ENCODE data around the gene GALNT6. TPM values are rescaled to one million over a fixed set of nuclear protein-coding genes. Genes with fewer than 3 reads are reported as not detected.

Gene GALNT6
- polyA plus RNA-seq, 1 donor from 2014 or later: 4.6 TPM

DNA sequence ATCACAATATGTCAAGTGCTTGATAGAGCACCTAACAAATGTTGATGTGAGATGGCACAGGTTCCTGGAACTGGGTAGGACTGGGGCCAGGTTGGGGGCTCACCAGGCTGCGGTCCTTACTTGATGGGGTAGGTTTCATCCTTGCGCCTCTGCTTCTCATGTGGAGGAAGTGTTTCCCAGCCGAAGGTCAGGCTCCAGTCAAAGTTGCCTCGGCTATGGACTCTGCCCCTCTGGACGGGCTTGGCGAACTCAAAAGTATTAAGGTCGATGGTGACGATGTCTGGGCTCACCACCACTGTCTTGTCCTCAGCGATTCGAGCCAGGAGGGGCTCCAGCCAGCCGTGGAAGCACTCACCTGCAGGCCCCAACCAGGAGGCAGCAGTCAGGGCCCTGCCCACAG lies 27.2 kb downstream of the GALNT6 start:
- peaks cover 13% of the 10 kb centered on the region for H3K27me3 Mint-ChIP-seq
- H3K27ac Mint-ChIP-seq: no peak overlapping the region
- H3K36me3 Mint-ChIP-seq: peaks cover 3% of the 10 kb centered on the region
- no peaks in the 10 kb centered on the region for H3K9me3 Mint-ChIP-seq
- peaks cover 5 to 12% (median 12%) of the 10 kb centered on the region in 3 donors for H3K4me1 Mint-ChIP-seq
- H3K4me3 Mint-ChIP-seq: no peak overlapping the region

DNA sequence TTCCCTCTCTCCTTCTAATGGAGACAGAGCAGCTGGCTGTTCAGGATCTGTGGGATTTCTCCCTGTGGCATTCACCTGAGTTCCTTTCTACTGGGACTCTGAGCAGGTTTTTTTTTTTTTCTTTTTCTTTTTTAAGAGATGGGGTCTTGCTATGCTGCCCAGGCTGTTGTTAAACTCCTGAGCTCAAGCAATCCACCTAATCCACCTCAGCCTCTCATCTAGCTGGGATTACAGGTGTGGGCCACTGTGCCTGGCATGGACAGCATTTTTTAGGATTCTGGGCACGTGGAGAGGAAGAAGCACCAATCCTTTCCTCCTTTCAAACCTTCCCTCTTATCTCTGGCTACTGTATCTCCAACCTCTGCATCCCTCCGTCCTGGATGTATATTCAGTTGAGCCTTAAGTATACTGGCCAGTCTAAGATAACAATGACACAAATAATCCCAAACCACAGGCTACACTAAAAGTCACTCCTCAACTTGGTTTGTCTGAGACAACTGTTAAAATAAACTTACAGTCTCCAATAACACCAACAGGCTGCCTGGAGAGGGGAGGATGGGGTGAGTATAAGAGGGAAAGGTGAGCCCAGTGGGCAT lies 28.4 kb downstream of the GALNT6 start:
- H3K27ac Mint-ChIP-seq: no peak overlapping the region
- H3K4me3 Mint-ChIP-seq: no peak overlapping the region
- peaks cover 10% of the 10 kb centered on the region for H3K27me3 Mint-ChIP-seq
- H3K9me3 Mint-ChIP-seq: no peaks in the 10 kb centered on the region
- peaks cover 7 to 9% (median 8%) of the 10 kb centered on the region in 3 donors for H3K4me1 Mint-ChIP-seq
- peaks cover 3% of the 10 kb centered on the region for H3K36me3 Mint-ChIP-seq

DNA sequence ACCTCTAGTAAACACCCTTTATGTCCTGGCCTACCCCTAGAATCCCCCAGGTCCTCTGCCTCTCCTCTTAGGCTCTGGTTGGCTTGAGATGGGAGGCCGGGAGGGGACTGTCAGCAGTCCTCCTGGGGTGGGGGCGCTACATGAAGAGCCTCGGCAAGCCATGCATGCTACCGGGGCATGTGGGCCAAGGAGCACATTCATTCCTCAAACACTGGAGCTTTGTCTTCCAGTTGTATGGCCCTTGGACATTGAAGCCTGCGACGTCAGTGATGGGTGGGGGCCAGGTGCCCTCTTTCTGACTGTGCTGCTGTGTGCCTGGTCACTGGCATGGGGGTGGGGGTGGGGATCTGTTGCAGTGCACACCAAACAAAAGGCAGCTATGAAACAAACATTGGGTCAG lies 28.9 kb downstream of the GALNT6 start:
- Mint-ChIP-seq H3K4me1 (peaks cover 6 to 13% (median 7%) of the 10 kb centered on the region in 3 donors), H3K27ac (no peak overlapping the region), H3K27me3 (peaks cover 12% of the 10 kb centered on the region), H3K36me3 (peaks cover 3% of the 10 kb centered on the region), H3K9me3 (no peaks in the 10 kb centered on the region), H3K4me3 (no peak overlapping the region)

DNA sequence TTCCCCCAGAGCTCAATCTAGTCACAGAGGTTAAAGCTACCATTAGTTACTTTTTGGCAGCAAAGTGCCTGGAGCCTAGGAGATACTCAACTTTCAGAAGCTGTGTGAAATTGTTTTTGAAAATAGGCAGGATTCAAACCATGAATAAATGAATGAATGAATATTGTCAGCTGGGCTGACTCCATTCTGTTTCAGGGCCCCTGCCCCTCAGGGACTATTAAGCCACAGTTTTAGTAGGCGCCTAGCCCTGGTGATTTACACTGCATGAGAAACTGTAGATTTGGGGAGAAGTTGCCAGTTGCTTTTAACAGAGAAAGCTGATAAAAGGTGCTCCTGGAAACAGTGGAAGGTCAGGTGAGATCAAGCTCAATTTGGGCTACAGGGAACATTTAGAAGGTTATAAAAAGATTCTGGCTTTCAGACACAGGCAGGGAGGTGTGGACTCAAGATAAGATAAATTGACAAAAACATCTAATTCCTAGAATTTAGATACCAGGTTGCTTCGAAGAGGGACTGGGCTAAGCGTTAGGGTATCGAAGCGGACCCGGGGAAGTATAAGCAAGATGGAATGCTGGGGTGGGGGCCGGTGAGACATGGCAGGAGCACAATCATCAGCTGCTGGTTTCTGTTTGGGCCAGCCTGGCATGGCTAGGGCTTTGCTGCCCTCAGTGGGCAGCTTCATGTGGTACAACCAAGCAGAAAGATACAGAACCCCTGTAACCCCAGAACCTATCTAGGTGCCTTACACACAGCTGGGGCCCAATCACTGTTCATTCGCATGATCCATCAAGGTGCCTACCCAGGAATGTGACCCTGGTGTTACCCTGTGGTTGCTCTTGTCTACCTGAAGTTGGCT lies 29.8 kb downstream of the GALNT6 start:
- Mint-ChIP-seq H3K9me3 (no peaks in the 10 kb centered on the region), H3K27me3 (peaks cover 9% of the 10 kb centered on the region), H3K27ac (peak overlapping the region in 1 of 3 donors; percentile 4), H3K4me1 (peaks cover 10 to 18% (median 12%) of the 10 kb centered on the region in 3 donors), H3K4me3 (no peak overlapping the region), H3K36me3 (peaks cover 3% of the 10 kb centered on the region)

DNA sequence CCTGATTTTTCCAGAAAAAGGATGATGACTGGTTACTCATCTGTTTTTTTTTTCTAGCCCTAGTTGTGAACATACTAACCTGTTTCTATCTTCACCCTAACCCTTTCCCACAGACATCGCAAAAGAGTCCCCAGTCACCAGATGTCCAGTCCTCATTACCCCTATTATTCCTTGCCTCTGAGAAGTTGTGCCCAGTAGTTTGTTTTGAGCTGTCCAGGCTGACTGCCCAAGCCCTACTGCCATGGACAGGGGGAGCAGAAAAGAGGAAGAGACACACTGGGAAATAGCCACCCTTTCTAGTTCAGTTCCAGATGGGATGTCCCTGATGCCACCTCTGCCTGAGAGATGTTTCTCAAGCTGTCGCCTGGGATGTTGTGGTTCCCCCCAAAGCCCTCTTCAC lies 30.9 kb downstream of the GALNT6 start:
- peaks cover 10 to 18% (median 12%) of the 10 kb centered on the region in 3 donors for H3K4me1 Mint-ChIP-seq
- peaks cover 9% of the 10 kb centered on the region for H3K27me3 Mint-ChIP-seq
- H3K27ac Mint-ChIP-seq: no peak overlapping the region
- peaks cover 3% of the 10 kb centered on the region for H3K36me3 Mint-ChIP-seq
- H3K9me3 Mint-ChIP-seq: no peaks in the 10 kb centered on the region
- H3K4me3 Mint-ChIP-seq: no peak overlapping the region

DNA sequence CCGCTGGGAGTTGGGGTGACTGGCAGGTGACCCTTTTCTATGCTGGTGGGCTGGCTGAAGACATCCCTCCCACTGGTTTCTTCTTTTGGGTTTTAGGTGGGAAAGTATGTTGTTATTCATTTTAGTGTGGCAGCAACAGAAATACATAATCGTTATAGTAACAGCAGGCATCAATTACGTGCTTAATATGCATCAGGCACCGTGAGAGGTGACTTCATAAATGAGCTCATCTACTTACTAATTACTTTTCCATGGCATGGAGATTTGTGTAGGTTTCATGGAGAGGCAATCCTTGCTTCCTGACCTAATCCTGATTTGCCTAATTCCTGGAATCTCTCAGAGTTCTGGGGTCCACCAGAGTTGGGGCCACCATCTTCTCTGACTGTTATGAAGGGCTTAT lies 31.4 kb downstream of the GALNT6 start:
- no peak overlapping the region for H3K4me3 Mint-ChIP-seq

DNA sequence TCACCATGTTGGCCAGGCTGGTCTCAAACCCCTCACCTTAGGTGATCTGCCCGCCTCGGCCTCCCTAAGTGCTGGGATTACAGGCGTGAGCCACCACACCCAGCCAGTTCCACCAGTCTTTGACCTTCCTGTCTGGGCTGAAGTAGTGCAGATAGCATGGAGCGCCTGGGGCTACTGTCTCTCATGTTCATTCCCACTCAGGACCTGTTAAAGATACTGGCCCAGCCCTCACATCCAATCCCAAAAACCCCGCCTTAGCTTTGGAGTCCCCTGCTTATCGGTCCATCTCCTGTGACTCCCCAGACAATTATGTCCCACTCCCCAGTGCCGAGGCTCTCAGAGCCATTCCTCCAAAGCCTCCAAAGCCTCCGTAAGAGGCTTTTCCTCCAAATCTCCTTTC lies 32.7 kb downstream of the GALNT6 start:
- Mint-ChIP-seq H3K4me1 (peaks cover 10 to 18% (median 12%) of the 10 kb centered on the region in 3 donors), H3K4me3 (no peak overlapping the region), H3K27ac (peak overlapping the region in 2 of 3 donors; percentile 49 to 59), H3K36me3 (peaks cover 6% of the 10 kb centered on the region), H3K9me3 (no peaks in the 10 kb centered on the region), H3K27me3 (peaks cover 5% of the 10 kb centered on the region)

More for the DNA sequence above, 31.4 kb downstream of the GALNT6 start:
- Mint-ChIP-seq H3K27ac (no peak overlapping the region), H3K36me3 (peaks cover 6% of the 10 kb centered on the region), H3K4me1 (peaks cover 10 to 18% (median 12%) of the 10 kb centered on the region in 3 donors), H3K9me3 (no peaks in the 10 kb centered on the region), H3K27me3 (peaks cover 5% of the 10 kb centered on the region)

DNA sequence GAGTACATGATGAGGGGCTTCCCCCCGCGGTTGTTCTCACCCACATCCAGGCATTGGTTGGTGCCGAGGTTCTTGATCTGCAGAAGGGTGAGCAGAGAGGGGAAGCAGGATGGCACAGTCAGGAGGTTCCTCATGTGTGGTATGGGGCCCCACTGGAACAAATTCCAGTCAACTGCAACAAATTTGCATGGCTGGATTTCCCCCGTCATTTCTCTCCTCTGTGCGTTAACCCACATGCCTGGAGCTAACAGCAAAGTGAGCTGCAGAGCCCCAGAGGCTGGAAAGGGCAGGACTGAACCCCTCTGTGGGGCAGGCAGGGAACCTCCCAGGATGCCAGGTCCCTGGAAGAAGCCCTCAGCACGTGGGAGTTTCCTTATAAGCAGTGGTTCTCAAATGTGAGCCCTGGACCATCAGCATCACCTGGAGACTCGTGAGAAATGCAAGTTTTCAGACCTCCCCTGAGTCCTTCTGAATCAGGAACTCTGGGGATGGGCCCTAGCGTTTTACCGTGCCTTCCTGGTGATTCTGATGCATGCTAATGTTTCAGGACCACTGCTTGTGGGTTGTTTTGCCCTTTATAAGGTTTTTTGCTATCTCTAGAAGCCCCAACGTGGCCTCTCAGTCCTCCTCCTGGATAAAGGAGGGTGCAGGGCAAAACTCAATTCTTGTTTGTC lies 33.7 kb downstream of the GALNT6 start:
- peak overlapping the region in 3 of 4 donors; percentile 16 to 89 (median 78) for H3K4me3 Mint-ChIP-seq
- peaks cover 10 to 18% (median 12%) of the 10 kb centered on the region in 3 donors for H3K4me1 Mint-ChIP-seq
- peak overlapping the region; percentile 8 to 87 (median 59) for H3K27ac Mint-ChIP-seq
- no peaks in the 10 kb centered on the region for H3K9me3 Mint-ChIP-seq
- H3K27me3 Mint-ChIP-seq: peaks cover 5% of the 10 kb centered on the region
- peaks cover 6% of the 10 kb centered on the region for H3K36me3 Mint-ChIP-seq

DNA sequence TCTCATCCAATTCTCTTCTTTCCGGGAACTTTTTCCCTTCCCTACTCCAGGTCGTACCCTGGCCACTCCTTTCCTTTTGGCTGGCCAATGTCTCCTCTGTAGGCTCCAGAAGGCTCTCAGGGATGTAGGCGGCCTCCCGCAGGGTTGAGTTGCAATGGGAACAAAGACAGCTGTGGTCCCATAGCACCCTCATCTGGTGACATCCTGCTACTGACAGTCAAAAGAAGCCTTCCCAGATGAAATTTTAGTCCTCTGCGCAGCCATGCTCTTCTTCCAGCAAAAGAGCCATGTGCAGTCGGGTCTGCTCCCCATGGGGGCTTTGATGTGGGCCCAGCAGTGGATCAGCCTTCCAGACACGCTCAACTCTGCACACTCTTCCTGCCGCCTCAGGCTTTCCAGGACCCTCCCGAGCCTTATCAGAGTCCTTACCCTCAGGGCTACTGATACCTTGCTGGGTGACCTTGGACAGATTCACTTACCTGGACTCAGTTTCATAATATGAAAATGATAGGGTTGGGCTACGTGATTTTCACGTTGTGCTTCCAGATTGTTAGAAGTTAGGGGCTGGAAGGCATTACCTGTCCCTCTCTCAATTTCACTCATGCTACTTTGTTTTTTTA lies 39.2 kb downstream of the GALNT6 start:
- no peak overlapping the region for H3K27ac Mint-ChIP-seq
- H3K9me3 Mint-ChIP-seq: no peaks in the 10 kb centered on the region
- H3K27me3 Mint-ChIP-seq: no peaks in the 10 kb centered on the region
- H3K36me3 Mint-ChIP-seq: peaks cover 3% of the 10 kb centered on the region
- no peak overlapping the region for H3K4me3 Mint-ChIP-seq
- H3K4me1 Mint-ChIP-seq: peaks cover under 1 to 2% (median 2%) of the 10 kb centered on the region in 3 donors

DNA sequence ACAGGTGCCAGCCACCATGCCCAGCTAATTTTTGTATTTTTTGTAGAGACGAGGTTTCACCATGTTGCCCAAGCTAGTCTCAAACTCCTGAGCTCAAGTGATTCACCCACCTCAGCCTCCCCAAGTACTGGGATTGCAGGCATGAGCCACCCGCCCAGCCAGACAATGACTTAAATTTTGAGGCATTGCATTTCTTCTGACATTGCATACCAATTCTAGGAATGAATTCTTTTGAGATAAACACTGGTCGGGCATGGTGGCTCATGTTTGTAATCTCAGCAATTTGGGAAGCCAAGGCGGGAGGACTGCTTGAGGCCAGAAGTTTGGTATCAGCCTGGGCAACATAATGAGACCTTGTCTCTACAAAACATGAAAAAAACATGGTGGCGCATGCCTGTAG lies 42.2 kb downstream of the GALNT6 start:
- no peaks in the 10 kb centered on the region for H3K27me3 Mint-ChIP-seq
- no peaks in the 10 kb centered on the region for H3K36me3 Mint-ChIP-seq
- H3K4me3 Mint-ChIP-seq: no peak overlapping the region
- H3K27ac Mint-ChIP-seq: no peak overlapping the region
- peaks cover 1 to 4% (median 3%) of the 10 kb centered on the region in 3 donors for H3K4me1 Mint-ChIP-seq
- H3K9me3 Mint-ChIP-seq: no peaks in the 10 kb centered on the region

DNA sequence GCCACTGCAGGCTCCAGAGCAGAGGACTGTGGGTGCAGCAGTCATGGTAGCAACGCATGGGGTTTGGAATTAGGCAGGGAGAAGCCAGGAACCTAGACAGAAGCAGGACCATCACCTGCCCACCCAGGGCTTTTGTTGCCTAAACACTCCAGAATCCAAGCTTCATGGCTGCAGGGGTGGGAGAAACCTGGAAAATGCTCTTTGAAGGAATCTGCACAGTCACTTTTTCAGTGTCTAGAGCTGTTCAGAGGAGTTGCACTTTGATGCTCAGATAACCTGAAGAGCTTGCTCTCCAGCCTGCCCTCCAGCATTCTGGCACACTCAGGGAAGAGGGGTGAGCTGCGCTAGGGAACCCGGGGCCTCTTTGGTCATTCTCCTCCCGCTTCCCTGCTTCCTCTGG lies 43.1 kb downstream of the GALNT6 start:
- Mint-ChIP-seq H3K9me3 (no peaks in the 10 kb centered on the region), H3K27me3 (no peaks in the 10 kb centered on the region), H3K36me3 (no peaks in the 10 kb centered on the region), H3K27ac (peak overlapping the region in 1 of 3 donors; percentile 47), H3K4me1 (peaks cover 8 to 11% (median 8%) of the 10 kb centered on the region in 3 donors), H3K4me3 (no peak overlapping the region)

DNA sequence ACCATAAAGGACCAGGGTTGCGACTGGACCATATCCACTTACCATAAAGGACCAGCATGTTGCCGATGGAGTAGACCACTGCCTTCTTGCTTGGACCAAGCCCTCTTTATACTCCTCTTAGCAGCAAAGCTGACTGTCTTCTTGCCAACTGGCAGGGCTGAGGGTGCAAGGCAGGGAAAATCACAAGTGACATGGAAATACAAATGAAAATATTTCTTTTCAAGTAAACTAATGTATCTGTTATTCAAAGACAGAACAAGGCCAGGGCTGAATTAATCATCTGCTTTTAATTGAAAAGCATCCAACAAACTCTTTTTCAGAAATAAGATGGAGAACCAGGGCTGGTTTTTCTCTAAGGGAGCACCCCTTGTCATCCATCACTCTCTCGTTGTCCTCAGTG lies 44.6 kb downstream of the GALNT6 start, which contains the start of gene CELA1:
TSS of gene CELA1 (minus strand) at position 99 of the 400 bp plus-strand sequence. CDS start at position 58, 41 bp downstream.
- no peaks in the 10 kb centered on the region for H3K27me3 Mint-ChIP-seq
- peaks cover 13 to 16% (median 14%) of the 10 kb centered on the region in 3 donors for H3K4me1 Mint-ChIP-seq
- H3K36me3 Mint-ChIP-seq: no peaks in the 10 kb centered on the region
- peak within 1 kb of the TSS in 1 of 3 donors; percentile 47 for H3K27ac Mint-ChIP-seq
- peak within 1 kb of the TSS in 1 of 4 donors; percentile 33 for H3K4me3 Mint-ChIP-seq
- H3K9me3 Mint-ChIP-seq: no peaks in the 10 kb centered on the region

DNA sequence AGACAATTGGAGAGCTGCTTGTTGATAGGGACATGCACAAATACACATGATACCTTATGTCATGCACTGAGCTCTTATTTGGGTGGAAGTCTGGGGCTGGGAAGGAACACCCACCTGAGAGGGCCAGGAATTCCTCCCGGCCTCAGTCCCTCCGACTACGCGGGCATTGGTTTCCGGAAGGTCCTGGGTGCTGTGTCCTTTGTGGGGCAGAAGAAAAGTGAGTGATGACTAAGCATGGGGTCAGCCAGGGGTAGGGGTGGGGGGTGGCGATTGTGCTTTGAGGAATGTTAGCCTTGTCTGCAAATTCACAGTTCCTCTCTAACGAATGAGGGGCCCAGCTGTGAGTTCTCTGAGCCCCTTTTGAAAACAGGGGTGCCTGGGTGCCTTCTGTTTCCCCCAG lies 45.5 kb downstream of the GALNT6 start:
- peaks cover 19 to 21% (median 20%) of the 10 kb centered on the region in 3 donors for H3K4me1 Mint-ChIP-seq
- no peaks in the 10 kb centered on the region for H3K36me3 Mint-ChIP-seq
- no peak overlapping the region for H3K27ac Mint-ChIP-seq
- H3K9me3 Mint-ChIP-seq: no peaks in the 10 kb centered on the region
- H3K27me3 Mint-ChIP-seq: no peaks in the 10 kb centered on the region
- peak overlapping the region in 1 of 4 donors; percentile 33 for H3K4me3 Mint-ChIP-seq

DNA sequence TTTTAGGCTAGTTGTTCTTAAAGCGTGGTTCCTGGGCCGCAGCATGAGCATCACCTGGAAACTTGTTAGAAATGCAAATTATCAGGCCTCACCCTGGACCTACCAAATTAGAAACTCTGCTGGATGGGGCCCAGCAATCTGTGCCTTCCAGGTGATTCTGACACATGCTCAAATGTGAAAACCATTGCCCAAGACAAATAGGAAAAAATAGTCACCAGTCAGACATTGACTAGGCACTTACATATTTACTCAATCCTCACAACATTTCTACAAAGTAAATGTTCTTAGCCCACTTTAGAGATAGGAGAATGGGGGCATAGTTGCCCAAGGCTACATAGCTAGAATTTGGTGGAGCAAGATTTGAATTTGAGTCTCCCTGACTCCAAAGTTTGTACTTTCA lies 48.0 kb downstream of the GALNT6 start:
- Mint-ChIP-seq H3K27ac (peak overlapping the region in 1 of 3 donors; percentile 11), H3K4me3 (no peak overlapping the region), H3K36me3 (no peaks in the 10 kb centered on the region), H3K27me3 (no peaks in the 10 kb centered on the region), H3K9me3 (no peaks in the 10 kb centered on the region), H3K4me1 (peaks cover 19 to 21% (median 20%) of the 10 kb centered on the region in 3 donors)
